SKM-1 (cell line): Measurements from ENCODE around the gene CFD.
"Not testable (repeated sequence)": the region's sequence is repeated elsewhere in the genome, so short reads cannot be mapped to it uniquely, and the experiment has no call there.

Experiments
- DNase-seq: peaks from one replicate; lab custom pipeline; 2025; ENCODE audit not compliant: unreplicated experiment; lab: John Stamatoyannopoulos, UW

The CFD gene

GRCh38 chr19:858868-859843 is at the start of gene CFD:
Gene CFD (plus strand): TSS chr19:859664. CDS start chr19:859690, 26 bp downstream.
- no peak for DNase-seq

- no peak for DNase-seq
Measured at GRCh38 chr19:810077-810855, 49.2 kb upstream of the CFD start.

GRCh38 chr19:810883-811489 is 48.5 kb upstream of the CFD start:
- no peak for DNase-seq

- DNase-seq: no peak
Measured at GRCh38 chr19:811506-812048, 47.9 kb upstream of the CFD start.

GRCh38 chr19:812049-812746 is 47.3 kb upstream of the CFD start:
- DNase-seq: no peak

GRCh38 chr19:812747-813218 is 46.7 kb upstream of the CFD start:
- DNase-seq: no peak

- no peak for DNase-seq
Measured at GRCh38 chr19:813219-814151, 46.0 kb upstream of the CFD start.

- no peak for DNase-seq
Measured at GRCh38 chr19:814152-815078, 45.0 kb upstream of the CFD start.

GRCh38 chr19:815079-815774 is 44.2 kb upstream of the CFD start:
- DNase-seq: no peak

- DNase-seq: no peak
Measured at GRCh38 chr19:815775-816499, 43.5 kb upstream of the CFD start.

GRCh38 chr19:816500-816857 is 43.0 kb upstream of the CFD start:
- no peak for DNase-seq

- DNase-seq: not testable (repeated sequence)
Measured at GRCh38 chr19:820212-820611, 39.3 kb upstream of the CFD start.

GRCh38 chr19:821231-821824 is 38.1 kb upstream of the CFD start:
- DNase-seq: no peak

- DNase-seq: no peak
Measured at GRCh38 chr19:821825-822503, 37.5 kb upstream of the CFD start, which contains the start of gene PLPPR3. Gene PLPPR3 (minus strand): TSS chr19:821955. CDS start chr19:821559, 396 bp downstream.

GRCh38 chr19:823565-824121 is 35.8 kb upstream of the CFD start:
- no peak for DNase-seq

- peak; percentile 63 for DNase-seq
Measured at GRCh38 chr19:824885-825284, 34.6 kb upstream of the CFD start.
